NCI-H345 (cell line): ENCODE data around the gene DOCK3.
"Not testable (repeated sequence)": the region's sequence is repeated elsewhere in the genome, so short reads cannot be mapped to it uniquely, and the experiment has no call there.

Experiments
- DNase-seq: peaks from one replicate; lab custom pipeline; 2025; lab: John Stamatoyannopoulos, UW

DOCK3 gene

GRCh38 chr3:50883755-50884154 is 209.0 kb downstream of the DOCK3 start:
- no peak for DNase-seq

- DNase-seq, result peak; percentile 1
These were observed 210.5 kb downstream of the DOCK3 start for GRCh38 chr3:50885070-50885850.

GRCh38 chr3:50890688-50891344 is 216.1 kb downstream of the DOCK3 start:
- DNase-seq, result no peak

- not testable (repeated sequence) for DNase-seq
These were observed 226.4 kb downstream of the DOCK3 start for GRCh38 chr3:50901097-50901496.

- DNase-seq, result no peak
These were observed 238.0 kb downstream of the DOCK3 start for GRCh38 chr3:50912746-50913145.

- no peak for DNase-seq
These were observed 238.5 kb downstream of the DOCK3 start for GRCh38 chr3:50913260-50913659.

- not testable (repeated sequence) for DNase-seq
These were observed 247.3 kb downstream of the DOCK3 start for GRCh38 chr3:50922071-50922470.

- no peak for DNase-seq
These were observed 249.2 kb downstream of the DOCK3 start for GRCh38 chr3:50923955-50924354.

GRCh38 chr3:50924638-50925037 is 249.9 kb downstream of the DOCK3 start:
- DNase-seq, result no peak

GRCh38 chr3:50926868-50927267 is 252.1 kb downstream of the DOCK3 start:
- no peak for DNase-seq

GRCh38 chr3:50930371-50931208 is 255.9 kb downstream of the DOCK3 start:
- DNase-seq, result no peak

GRCh38 chr3:50932918-50933317 is 258.2 kb downstream of the DOCK3 start:
- DNase-seq, result not testable (repeated sequence)

- no peak for DNase-seq
These were observed 261.7 kb downstream of the DOCK3 start for GRCh38 chr3:50936389-50936788.

GRCh38 chr3:50947419-50947818 is 272.7 kb downstream of the DOCK3 start:
- no peak for DNase-seq

GRCh38 chr3:50950591-50950990 is 275.9 kb downstream of the DOCK3 start:
- DNase-seq, result no peak

GRCh38 chr3:50953825-50954414 is 279.2 kb downstream of the DOCK3 start:
- no peak for DNase-seq

- DNase-seq, result no peak
These were observed 286.7 kb downstream of the DOCK3 start for GRCh38 chr3:50961386-50961785.

- DNase-seq, result peak; percentile 48
These were observed 296.8 kb downstream of the DOCK3 start for GRCh38 chr3:50971487-50971924.

- DNase-seq, result no peak
These were observed 297.3 kb downstream of the DOCK3 start for GRCh38 chr3:50972029-50972428.

- DNase-seq, result not testable (repeated sequence)
These were observed 303.9 kb downstream of the DOCK3 start for GRCh38 chr3:50978586-50978985.

- peak; percentile 15 for DNase-seq
These were observed 304.4 kb downstream of the DOCK3 start for GRCh38 chr3:50978991-50979667.
